Adrenal gland (tissue), 12 donors: ENCODE data around the gene ENGASE. TPM values are rescaled to one million over a fixed set of nuclear protein-coding genes. Genes with fewer than 3 reads are reported as not detected.

Experiments
- DNase-seq, 7 donors: peaks; one replicate each; pipeline ENCODE4 v3.0.0-alpha.2; 2019 to 2020
- H3K27ac ChIP-seq, 5 donors: fragments of 200-600 bp; sonication (generic) in 4 of 5; 1 replicate in 3 of 5; 2 replicates in 2 of 5; pipeline versions ENCODE4 v1.5.1 to v1.8.0; 2016 to 2020; ENCODE audit warnings: mild to moderate bottlenecking in 1 of 5
- H3K27me3 ChIP-seq: fragments of 200-600 bp; 2 replicates; pipeline ENCODE4 v1.8.0; 2021
- H3K36me3 ChIP-seq, 2 donors: fragments of 200-600 bp; replicated peaks in 1 of 2; 1 replicate in 1 of 2; 2 replicates in 1 of 2; pipeline versions ENCODE4 v1.5.1 to v1.8.0; 2018 to 2022
- H3K4me1 ChIP-seq, 2 donors: fragments of 200-600 bp; replicated peaks in 1 of 2; 1 replicate in 1 of 2; 2 replicates in 1 of 2; pipeline versions ENCODE4 v1.5.1 to v1.8.0; 2018 to 2021
- H3K4me3 ChIP-seq, 4 donors: fragments of 200-600 bp; sonication (generic) in 3 of 4; one replicate each; pipeline ENCODE4 v1.5.1; 2016 to 2018
- H3K9me3 ChIP-seq, 3 donors: fragments of 200-600 bp; sonication (generic) in 1 of 3; replicated peaks in 1 of 3; 1 replicate in 2 of 3; 2 replicates in 1 of 3; pipeline versions ENCODE4 v1.5.1 to v1.8.0; 2016 to 2021
- CTCF ChIP-seq, 6 experiments: fragments of 450-650 bp in 4 of 6; fragments of 200-600 bp in 2 of 6; sonication (generic) in 1 of 6; IDR thresholded peaks; 1 replicate in 5 of 6; 2 replicates in 1 of 6; pipeline versions ENCODE4 v1.5.1 to v1.8.0; 2016 to 2021; ENCODE audit warnings: antibody characterized with exemption in 6 of 6, mild to moderate bottlenecking in 2 of 6, moderate library complexity in 1 of 6
- POLR2A ChIP-seq, 2 donors: fragments of 450-650 bp; IDR thresholded peaks; one replicate each; pipeline ENCODE4 v1.6.1; 2017; ENCODE audit warnings: antibody characterized with exemption in 2 of 2, mild to moderate bottlenecking in 2 of 2, moderate library complexity in 1 of 2
- WGBS, 4 donors: extraction: QIAGEN DNeasy Blood & Tissue Kit in 2 of 4; methylation state at CpG; one replicate each; pipeline versions ENCODE4 v1.1.5 to v1.1.7; 2013 to 2017; 5-methylcytosine and 5-hydroxymethylcytosine counted together
- intact Hi-C, 2 donors: fragments of 100-400 bp; cut with DNase I; formaldehyde crosslinking; loops; one replicate each; pipeline versions ENCODE4 v1.14.1 to v1.15.0; 2022 to 2023
- polyA plus RNA-seq, 3 donors: library from polyadenylated mRNA; stranded (reverse); fragments of 200-250 nt in 2 of 3; fragments of 350-450 nt in 1 of 3; fragmentation: Illumina TruSeq in 1 of 3; extraction: RNeasy Lipid Tissue Mini Kit (QIAGEN cat#74804) in 1 of 3; gene quantifications; one replicate each; pipeline ENCODE4 v1.2.3, GENCODE V29; 2013 to 2014
- total RNA-seq, 9 donors: library from RNA; depleted of rRNA in 4 of 9; stranded (reverse); fragments of >200 nt in 4 of 9; fragments of 120-200 nt in 1 of 9; fragmentation: NEBNext Ultra II Directional in 1 of 9; extraction: Animal tissue kit (Norgen Biotek cat#: 25700) in 1 of 9; gene quantifications; one replicate each; pipeline versions ENCODE4 v1.1.0 to v1.2.4, GENCODE V29; 2013 to 2023
- donor health status: healthy with polysubstance abuse.
- donor health status: Bipolar disorder and iron deficiency.
- donor health status: DM: yes; HTN: yes; CAD: no.
- donor health status: DM: no; HTN: no; CAD: no.
- donor health status: DM: no; HTN: no; CAD: no.
- donor health status: DM: yes; HTN: yes; CAD: no.

ENGASE gene
- total and polyA plus RNA-seq, 12 donors: 4.4 to 155 (median 31.1) TPM

GRCh38 chr17:79127534-79128135, 53.0 kb downstream of the ENGASE start:
- no peaks in the 10 kb centered on the region for H3K9me3 ChIP-seq
- no peak overlapping the region for H3K4me3 ChIP-seq
- DNase-seq: no peak
- H3K27ac ChIP-seq: no peak overlapping the region
- H3K36me3 ChIP-seq: no peaks in the 10 kb centered on the region
- H3K27me3 ChIP-seq: peaks cover 4% of the 10 kb centered on the region
- TF ChIP-seq POLR2A (IDR thresholded peaks at IDR 0.05): no peak
- no peaks in the 10 kb centered on the region for H3K4me1 ChIP-seq
- intact Hi-C loops: no loop called here
- 46 to 64% (median 60%) methylated on average over 17 to 23 of the region's 23 CpGs for WGBS, 4 donors

GRCh38 chr17:79129523-79129922, 54.9 kb downstream of the ENGASE start:
- WGBS, 4 donors: 63 to 73% (median 70%) methylated on average over 4 of the region's 4 CpGs
- Histone ChIP-seq H3K36me3 (no peaks in the 10 kb centered on the region), H3K4me1 (no peaks in the 10 kb centered on the region), H3K9me3 (no peaks in the 10 kb centered on the region), H3K27ac (no peak overlapping the region), H3K27me3 (peaks cover 4% of the 10 kb centered on the region), H3K4me3 (no peak overlapping the region)
- intact Hi-C loops: no loop called here
- DNase-seq: no peak
- TF ChIP-seq CTCF (IDR thresholded peaks at IDR 0.05) (no peak), POLR2A (IDR thresholded peaks at IDR 0.05) (no peak)

GRCh38 chr17:79130536-79131273, 56.1 kb downstream of the ENGASE start:
- no peak for DNase-seq
- TF ChIP-seq POLR2A (IDR thresholded peaks at IDR 0.05): no peak
- TF ChIP-seq CTCF (IDR thresholded peaks at IDR 0.05): no peak
- intact Hi-C loops: no loop called here
- Histone ChIP-seq H3K27me3 (peaks cover 9% of the 10 kb centered on the region), H3K27ac (no peak overlapping the region), H3K4me3 (no peak overlapping the region), H3K4me1 (no peaks in the 10 kb centered on the region), H3K9me3 (no peaks in the 10 kb centered on the region), H3K36me3 (no peaks in the 10 kb centered on the region)
- 83 to 94% (median 87%) methylated on average over 6 to 34 of the region's 34 CpGs for WGBS, 4 donors

GRCh38 chr17:79131274-79131635, 56.6 kb downstream of the ENGASE start:
- no peak overlapping the region for H3K27ac ChIP-seq
- no peak for DNase-seq
- WGBS, 4 donors: 82 to 91% (median 87%) methylated on average over 21 of the region's 21 CpGs
- no peaks in the 10 kb centered on the region for H3K4me1 ChIP-seq
- peaks cover 9% of the 10 kb centered on the region for H3K27me3 ChIP-seq
- H3K4me3 ChIP-seq: no peak overlapping the region
- intact Hi-C loops: no loop called here
- no peaks in the 10 kb centered on the region for H3K9me3 ChIP-seq
- H3K36me3 ChIP-seq: no peaks in the 10 kb centered on the region
- no peak for TF ChIP-seq CTCF (IDR thresholded peaks at IDR 0.05)
- TF ChIP-seq POLR2A (IDR thresholded peaks at IDR 0.05): no peak

- DNase-seq: no peak
- H3K27ac ChIP-seq: no peak overlapping the region
- no peaks in the 10 kb centered on the region for H3K9me3 ChIP-seq
- no peak overlapping the region for H3K4me3 ChIP-seq
- no peaks in the 10 kb centered on the region for H3K36me3 ChIP-seq
- intact Hi-C loops: no loop called here
- WGBS, 4 donors: 75 to 85% (median 83%) methylated on average over 6 to 8 of the region's 8 CpGs
- H3K27me3 ChIP-seq: peaks cover 9% of the 10 kb centered on the region
- no peak for TF ChIP-seq POLR2A (IDR thresholded peaks at IDR 0.05)
- no peak for TF ChIP-seq CTCF (IDR thresholded peaks at IDR 0.05)
- H3K4me1 ChIP-seq: no peaks in the 10 kb centered on the region
These were observed 57.1 kb downstream of the ENGASE start for GRCh38 chr17:79131701-79132100.
